ENCODE measurements around the gene PLEKHA4. TPM values are rescaled to one million over a fixed set of nuclear protein-coding genes. Genes with fewer than 3 reads are reported as not detected.
A peak's percentile ranks its signal among the peaks of the same experiment; 100 is the strongest.

Gene PLEKHA4
- total and polyA plus RNA-seq, 9 of the 15 experiments (the other 6 are each of a cell fraction or from before 2014, with no cell fraction given) = 0.07 to 30.8 (median 11.4) TPM

- TF ChIP-seq THRA (IDR thresholded peaks at IDR 0.05) (no peak), ZNF41 (CRISPR knock-in tag; conservative IDR thresholded peaks at IDR 0.05) (no peak), SIX5 (IDR thresholded peaks at IDR 0.05; ENCODE audit: borderline replicate concordance in 1 of 2, insufficient read depth in 1 of 2, low read depth in 1 of 2, low read length in 2 of 2) (no peak), ELK3 (CRISPR knock-in tag; IDR thresholded peaks at IDR 0.05) (no peak), ASH1L (IDR thresholded peaks at IDR 0.05; ENCODE audit: borderline replicate concordance, low read depth, partially characterized antibody) (peak; percentile 46), CBFA2T3 (IDR thresholded peaks at IDR 0.05) (no peak), SP1 (CRISPR knock-in tag; IDR thresholded peaks at IDR 0.05) (no peak), PCBP1 (IDR thresholded peaks at IDR 0.05; ENCODE audit: low read depth, low read length, poor library complexity, severe bottlenecking) (no peak), ZNF239 (CRISPR knock-in tag; IDR thresholded peaks at IDR 0.05) (no peak), ZNF778 (CRISPR knock-in tag; IDR thresholded peaks at IDR 0.05) (no peak), TSC22D4 (tag; IDR thresholded peaks at IDR 0.05) (0 out of 2 replicates have a peak, but pooled peaks have one; percentile 80), ESRRA (IDR thresholded peaks at IDR 0.05; ENCODE audit: borderline replicate concordance, low read depth) (no peak), ZNF449 (CRISPR knock-in tag; IDR thresholded peaks at IDR 0.05) (no peak), POLR3A (IDR thresholded peaks at IDR 0.05; ENCODE audit: borderline replicate concordance, extremely low read depth, insufficient read depth, insufficient read length) (no peak), ZNF197 (CRISPR knock-in tag; IDR thresholded peaks at IDR 0.05; ENCODE audit: low read depth) (no peak), ETV5 (CRISPR knock-in tag; IDR thresholded peaks at IDR 0.05; ENCODE audit: low read depth) (no peak), POLR2A (conservative IDR thresholded peaks at IDR 0.05) (peak; percentile 55), RUNX1 (IDR thresholded peaks at IDR 0.05; ENCODE audit: low read depth) (no peak), KLF10 (CRISPR knock-in tag; IDR thresholded peaks at IDR 0.05) (no peak), FOSL1 (tag; conservative IDR thresholded peaks at IDR 0.05) (no peak)
- TF ChIP-seq, protein P1, sequence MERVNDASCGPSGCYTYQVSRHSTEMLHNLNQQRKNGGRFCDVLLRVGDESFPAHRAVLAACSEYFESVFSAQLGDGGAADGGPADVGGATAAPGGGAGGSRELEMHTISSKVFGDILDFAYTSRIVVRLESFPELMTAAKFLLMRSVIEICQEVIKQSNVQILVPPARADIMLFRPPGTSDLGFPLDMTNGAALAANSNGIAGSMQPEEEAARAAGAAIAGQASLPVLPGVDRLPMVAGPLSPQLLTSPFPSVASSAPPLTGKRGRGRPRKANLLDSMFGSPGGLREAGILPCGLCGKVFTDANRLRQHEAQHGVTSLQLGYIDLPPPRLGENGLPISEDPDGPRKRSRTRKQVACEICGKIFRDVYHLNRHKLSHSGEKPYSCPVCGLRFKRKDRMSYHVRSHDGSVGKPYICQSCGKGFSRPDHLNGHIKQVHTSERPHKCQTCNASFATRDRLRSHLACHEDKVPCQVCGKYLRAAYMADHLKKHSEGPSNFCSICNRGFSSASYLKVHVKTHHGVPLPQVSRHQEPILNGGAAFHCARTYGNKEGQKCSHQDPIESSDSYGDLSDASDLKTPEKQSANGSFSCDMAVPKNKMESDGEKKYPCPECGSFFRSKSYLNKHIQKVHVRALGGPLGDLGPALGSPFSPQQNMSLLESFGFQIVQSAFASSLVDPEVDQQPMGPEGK (CRISPR knock-in tag; IDR thresholded peaks at IDR 0.05; ENCODE audit: borderline replicate concordance) = no peak
- TF ChIP-seq, protein P2, sequence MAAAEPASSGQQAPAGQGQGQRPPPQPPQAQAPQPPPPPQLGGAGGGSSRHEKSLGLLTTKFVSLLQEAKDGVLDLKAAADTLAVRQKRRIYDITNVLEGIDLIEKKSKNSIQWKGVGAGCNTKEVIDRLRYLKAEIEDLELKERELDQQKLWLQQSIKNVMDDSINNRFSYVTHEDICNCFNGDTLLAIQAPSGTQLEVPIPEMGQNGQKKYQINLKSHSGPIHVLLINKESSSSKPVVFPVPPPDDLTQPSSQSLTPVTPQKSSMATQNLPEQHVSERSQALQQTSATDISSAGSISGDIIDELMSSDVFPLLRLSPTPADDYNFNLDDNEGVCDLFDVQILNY (CRISPR knock-in tag; IDR thresholded peaks at IDR 0.05) = no peak
Measured at GRCh38 chr19:48868114-48868886, at the start of gene PLEKHA4 (continued).
